Measurements from ENCODE around the gene PPP1R27.

PPP1R27 gene

GRCh38 chr17:81846743-81847689 lies 12.2 kb upstream of the PPP1R27 start:
- H3K27me3 ChIP-seq (ENCODE audit: control insufficient read depth, insufficient read depth, low read length): no peaks in the 10 kb centered on the region
- H3K4me1 ChIP-seq: no peaks in the 10 kb centered on the region
- H2AFZ ChIP-seq: no peak overlapping the region
- no peak overlapping the region for H3K4me2 ChIP-seq (ENCODE audit: low read length)
- TF ChIP-seq, protein P1, sequence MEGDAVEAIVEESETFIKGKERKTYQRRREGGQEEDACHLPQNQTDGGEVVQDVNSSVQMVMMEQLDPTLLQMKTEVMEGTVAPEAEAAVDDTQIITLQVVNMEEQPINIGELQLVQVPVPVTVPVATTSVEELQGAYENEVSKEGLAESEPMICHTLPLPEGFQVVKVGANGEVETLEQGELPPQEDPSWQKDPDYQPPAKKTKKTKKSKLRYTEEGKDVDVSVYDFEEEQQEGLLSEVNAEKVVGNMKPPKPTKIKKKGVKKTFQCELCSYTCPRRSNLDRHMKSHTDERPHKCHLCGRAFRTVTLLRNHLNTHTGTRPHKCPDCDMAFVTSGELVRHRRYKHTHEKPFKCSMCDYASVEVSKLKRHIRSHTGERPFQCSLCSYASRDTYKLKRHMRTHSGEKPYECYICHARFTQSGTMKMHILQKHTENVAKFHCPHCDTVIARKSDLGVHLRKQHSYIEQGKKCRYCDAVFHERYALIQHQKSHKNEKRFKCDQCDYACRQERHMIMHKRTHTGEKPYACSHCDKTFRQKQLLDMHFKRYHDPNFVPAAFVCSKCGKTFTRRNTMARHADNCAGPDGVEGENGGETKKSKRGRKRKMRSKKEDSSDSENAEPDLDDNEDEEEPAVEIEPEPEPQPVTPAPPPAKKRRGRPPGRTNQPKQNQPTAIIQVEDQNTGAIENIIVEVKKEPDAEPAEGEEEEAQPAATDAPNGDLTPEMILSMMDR (IDR thresholded peaks at IDR 0.05): no peak
- no peaks in the 10 kb centered on the region for H3K9me3 ChIP-seq (ENCODE audit: control insufficient read depth, low read length)
- no peak overlapping the region for H3K4me3 ChIP-seq (ENCODE audit: low read depth, low read length)
- no peaks in the 10 kb centered on the region for H3K36me3 ChIP-seq (ENCODE audit: control insufficient read depth, insufficient read depth, low read length)
- no peaks in the 10 kb centered on the region for H3K79me2 ChIP-seq
- H3K9ac ChIP-seq: no peak overlapping the region
- no peak overlapping the region for H3K27ac ChIP-seq

GRCh38 chr17:81845881-81846742 lies 11.3 kb upstream of the PPP1R27 start:
- H2AFZ ChIP-seq: no peak overlapping the region
- no peaks in the 10 kb centered on the region for H3K9me3 ChIP-seq (ENCODE audit: control insufficient read depth, low read length)
- peaks cover 2% of the 10 kb centered on the region for H3K4me1 ChIP-seq
- TF ChIP-seq, protein P1 (IDR thresholded peaks at IDR 0.05): no peak
- no peak overlapping the region for H3K27ac ChIP-seq
- no peaks in the 10 kb centered on the region for H3K79me2 ChIP-seq
- H3K36me3 ChIP-seq (ENCODE audit: control insufficient read depth, insufficient read depth, low read length): no peaks in the 10 kb centered on the region
- no peak overlapping the region for H3K4me3 ChIP-seq (ENCODE audit: low read depth, low read length)
- no peaks in the 10 kb centered on the region for H3K27me3 ChIP-seq (ENCODE audit: control insufficient read depth, insufficient read depth, low read length)
- H3K9ac ChIP-seq: no peak overlapping the region
- H3K4me2 ChIP-seq (ENCODE audit: low read length): no peak overlapping the region

- Histone ChIP-seq H3K9me3 (ENCODE audit: control insufficient read depth, low read length) (no peaks in the 10 kb centered on the region), H3K27ac (no peak overlapping the region), H3K27me3 (ENCODE audit: control insufficient read depth, insufficient read depth, low read length) (no peaks in the 10 kb centered on the region), H3K9ac (no peak overlapping the region), H3K4me1 (peaks cover 7% of the 10 kb centered on the region), H2AFZ (no peak overlapping the region), H3K4me3 (ENCODE audit: low read depth, low read length) (no peak overlapping the region), H3K36me3 (ENCODE audit: control insufficient read depth, insufficient read depth, low read length) (no peaks in the 10 kb centered on the region), H3K4me2 (ENCODE audit: low read length) (no peak overlapping the region), H3K79me2 (no peaks in the 10 kb centered on the region)
- TF ChIP-seq, protein P1 (IDR thresholded peaks at IDR 0.05): no peak
Measured at GRCh38 chr17:81845361-81845760, 10.5 kb upstream of the PPP1R27 start.

GRCh38 chr17:81844887-81845286 lies 10.0 kb upstream of the PPP1R27 start:
- Histone ChIP-seq H3K79me2 (no peaks in the 10 kb centered on the region), H3K4me1 (peaks cover 7% of the 10 kb centered on the region), H3K4me2 (ENCODE audit: low read length) (no peak overlapping the region), H3K9ac (no peak overlapping the region), H2AFZ (no peak overlapping the region), H3K36me3 (ENCODE audit: control insufficient read depth, insufficient read depth, low read length) (no peaks in the 10 kb centered on the region), H3K9me3 (ENCODE audit: control insufficient read depth, low read length) (no peaks in the 10 kb centered on the region), H3K27ac (no peak overlapping the region), H3K27me3 (ENCODE audit: control insufficient read depth, insufficient read depth, low read length) (no peaks in the 10 kb centered on the region), H3K4me3 (ENCODE audit: low read depth, low read length) (no peak overlapping the region)
- TF ChIP-seq, protein P1 (IDR thresholded peaks at IDR 0.05): no peak

Data from parathyroid adenoma (tissue), 2 donors.